Measurements from ENCODE around the gene ZNF548.

- TF ChIP-seq POLR2A (IDR thresholded peaks at IDR 0.05; ENCODE audit: low read depth, low read length) (no peak), TAF1 (IDR thresholded peaks at IDR 0.05; ENCODE audit: borderline replicate concordance, low read depth, low read length) (no peak)
Measured at GRCh38 chr19:57363688-57364181, 25.9 kb upstream of the ZNF548 start.
